Stimulated activated CD4-positive, alpha-beta T cell treated with anti-CD3 and anti-CD28 coated beads, TNF-alpha, amount 100 ng/mL, for 48 hours (primary cell): ENCODE measurements around the gene PALM3.
"Not testable (repeated sequence)": the region's sequence is repeated elsewhere in the genome, so short reads cannot be mapped to it uniquely, and the experiment has no call there.

Experiments used
- DNase-seq, 3 donors: peaks; one replicate each; pipeline ENCODE4 v3.0.0-alpha.2; 2020; ENCODE audit warnings: low read depth in 3 of 3

Gene PALM3

GRCh38 chr19:14059652-14060155, 2.2 kb downstream of the PALM3 start:
- no peak for DNase-seq

GRCh38 chr19:14059093-14059480, 2.8 kb downstream of the PALM3 start:
- peak in 1 of 3 donors; percentile 53 for DNase-seq

GRCh38 chr19:14058182-14059092, 3.4 kb downstream of the PALM3 start:
- no peak for DNase-seq

- DNase-seq = no peak
These were observed 5.0 kb downstream of the PALM3 start for GRCh38 chr19:14056741-14057356.

- no peak for DNase-seq
These were observed 5.7 kb downstream of the PALM3 start for GRCh38 chr19:14056069-14056666.

- no peak for DNase-seq
These were observed 6.5 kb downstream of the PALM3 start for GRCh38 chr19:14055396-14055795.

- DNase-seq = no peak
These were observed 7.2 kb downstream of the PALM3 start for GRCh38 chr19:14054721-14055120.

- no peak for DNase-seq
These were observed 7.8 kb downstream of the PALM3 start for GRCh38 chr19:14054099-14054498.

- no peak for DNase-seq
These were observed 8.4 kb downstream of the PALM3 start for GRCh38 chr19:14053500-14053899.

GRCh38 chr19:14053032-14053431, 8.8 kb downstream of the PALM3 start:
- DNase-seq = no peak

GRCh38 chr19:14052470-14052869, 9.4 kb downstream of the PALM3 start:
- DNase-seq = no peak

GRCh38 chr19:14051980-14052379, 9.9 kb downstream of the PALM3 start:
- no peak for DNase-seq

- not testable (repeated sequence) for DNase-seq
These were observed 10.9 kb downstream of the PALM3 start for GRCh38 chr19:14050961-14051360.

GRCh38 chr19:14050512-14050911, 11.4 kb downstream of the PALM3 start:
- no peak for DNase-seq

- DNase-seq = peak; percentile 58 to 70 (median 63)
These were observed 13.3 kb downstream of the PALM3 start for GRCh38 chr19:14048443-14049153.

- not testable (repeated sequence) for DNase-seq
These were observed 14.0 kb downstream of the PALM3 start for GRCh38 chr19:14047866-14048265.

GRCh38 chr19:14042659-14043608, 18.9 kb downstream of the PALM3 start:
- not testable (repeated sequence) for DNase-seq

- no peak for DNase-seq
These were observed 22.7 kb downstream of the PALM3 start for GRCh38 chr19:14039181-14039580.

- no peak for DNase-seq
These were observed 26.2 kb downstream of the PALM3 start for GRCh38 chr19:14035706-14036105.

- DNase-seq = not testable (repeated sequence)
These were observed 26.7 kb downstream of the PALM3 start for GRCh38 chr19:14035159-14035558.

- no peak for DNase-seq
These were observed 27.9 kb downstream of the PALM3 start for GRCh38 chr19:14033946-14034345.
